Right cardiac atrium (tissue), 5 donors: Measurements from ENCODE around the gene MS4A13. TPM values are rescaled to one million over a fixed set of nuclear protein-coding genes. Genes with fewer than 3 reads are reported as not detected.
"Not testable (repeated sequence)": the region's sequence is repeated elsewhere in the genome, so short reads cannot be mapped to it uniquely, and the experiment has no call there.

Source experiments
- ATAC-seq, 2 donors: fragments of 200-7000 bp; cut with Tn5 transposase; one replicate each; pipeline versions ENCODE4 v1.8.0 to v1.9.1; 2020; ENCODE audit warnings: moderate library complexity in 2 of 2, mild to moderate bottlenecking in 1 of 2
- DNase-seq, 3 donors: peaks; one replicate each; pipeline ENCODE4 v3.0.0-alpha.2; 2020
- H3K27ac ChIP-seq: one replicate; pipeline ENCODE4 v1.5.1; 2013; ENCODE audit warnings: mild to moderate bottlenecking, low read length, control low read depth, moderate library complexity
- H3K27me3 ChIP-seq: one replicate; pipeline ENCODE4 v1.6.1; 2013; ENCODE audit not compliant: control insufficient read depth, insufficient read depth
- H3K4me1 ChIP-seq: one replicate; pipeline ENCODE4 v1.6.1; 2013; ENCODE audit warnings: low read length; ENCODE audit not compliant: control insufficient read depth, insufficient read depth
- H3K4me3 ChIP-seq: one replicate; pipeline ENCODE4 v1.5.1; 2013; ENCODE audit warnings: low read length, control low read depth
- H3K9me3 ChIP-seq: one replicate; pipeline ENCODE4 v1.6.1; 2013; ENCODE audit warnings: low read length; ENCODE audit not compliant: control insufficient read depth
- WGBS: extraction: QIAGEN DNeasy Blood & Tissue Kit; methylation state at CpG from one replicate; pipeline ENCODE4 v1.1.7; 2013; 5-methylcytosine and 5-hydroxymethylcytosine counted together
- intact Hi-C, 4 donors: fragments of 100-400 bp; cut with DNase I; formaldehyde crosslinking; loops; one replicate each; pipeline versions ENCODE4 v1.11.0 to v1.14.0; 2022 to 2023
- polyA plus RNA-seq: library from polyadenylated mRNA; stranded (reverse); fragments of 200-250 nt; gene quantifications from one replicate; pipeline ENCODE4 v1.2.3, GENCODE V29; 2013
- total RNA-seq, 4 donors: library from RNA; stranded (reverse); fragmentation: NEBNext Ultra II Directional; extraction: Animal tissue kit (Norgen Biotek cat#: 25700); gene quantifications; one replicate each; pipeline ENCODE4 v1.2.1, GENCODE V29; 2021
- donor health status: healthy with polysubstance abuse.
- donor health status: DM: no; HTN: yes; CAD: no.
- donor health status: DM: no; HTN: no; CAD: no.
- donor health status: DM: no; HTN: yes; CAD: no; lungs with severe emphysema.
- donor health status: DM: yes; HTN: yes; CAD: no.

The MS4A13 gene
- total and polyA plus RNA-seq, 5 donors = not detected

DNA sequence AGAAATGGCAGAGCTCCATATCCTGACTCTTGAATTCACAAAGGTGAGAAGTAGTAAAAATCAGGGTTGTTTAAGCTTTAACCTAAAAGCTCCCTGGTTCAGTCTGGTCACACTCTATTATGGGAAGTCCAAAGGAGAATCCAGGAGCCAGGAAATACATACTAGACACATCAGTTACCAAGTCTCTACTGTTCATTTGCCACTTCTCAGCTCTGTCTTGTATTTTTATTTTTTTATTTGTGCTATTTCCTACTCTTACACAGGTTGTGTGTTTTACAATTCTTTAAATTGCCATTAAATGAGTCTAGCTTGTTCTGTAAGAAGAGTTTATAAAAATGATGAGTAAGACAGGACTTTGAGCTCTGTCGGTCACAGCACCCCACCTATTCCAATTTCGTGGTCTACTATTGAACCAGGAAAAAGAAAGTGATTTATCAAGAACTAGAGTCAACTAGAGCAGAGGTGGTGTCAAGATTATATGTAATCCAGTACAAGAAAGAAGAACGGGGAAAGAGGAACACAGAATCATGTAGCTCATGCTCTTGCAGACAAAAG is 12.9 kb upstream of the MS4A13 start:
- Histone ChIP-seq H3K27ac (no peak overlapping the region), H3K9me3 (no peaks in the 10 kb centered on the region), H3K4me3 (no peak overlapping the region), H3K4me1 (no peaks in the 10 kb centered on the region), H3K27me3 (no peaks in the 10 kb centered on the region)
- ATAC-seq (no peak), DNase-seq (no peak)
- WGBS = 70% methylated on average over 3 of the region's 3 CpGs
- intact Hi-C loops = no loop called here

DNA sequence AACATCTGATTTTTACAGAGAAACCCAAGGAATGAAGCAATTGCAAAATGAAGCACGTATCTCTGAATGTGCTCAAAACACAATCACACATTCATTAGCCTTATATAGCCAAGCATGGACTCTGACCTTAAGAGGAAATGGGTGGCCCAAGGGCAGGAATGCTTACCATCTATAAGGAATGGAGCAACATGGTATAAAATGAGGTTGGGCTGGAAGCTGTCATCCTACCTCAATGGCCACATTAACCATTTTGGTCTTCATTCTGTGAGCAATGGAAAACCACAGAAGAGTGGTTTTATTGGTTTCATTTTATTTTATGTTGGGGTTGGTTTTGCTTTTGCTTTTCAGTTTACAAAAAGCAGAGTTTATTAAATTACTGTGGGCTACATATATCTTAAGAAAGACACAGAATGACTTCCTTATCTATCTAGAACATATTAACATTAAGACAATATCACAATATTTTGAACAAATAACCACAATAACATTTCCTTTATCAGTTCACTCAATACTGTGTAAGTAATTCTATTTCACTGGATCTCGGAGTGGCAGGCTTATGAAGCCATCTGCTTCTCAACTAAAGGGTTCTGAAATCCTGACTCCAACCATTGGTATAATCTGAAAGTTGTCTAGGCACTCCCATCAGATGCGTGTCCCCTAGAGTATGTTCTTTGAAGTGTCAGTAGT is 10.8 kb upstream of the MS4A13 start:
- no peak for ATAC-seq
- H3K27ac ChIP-seq = no peak overlapping the region
- H3K9me3 ChIP-seq = no peaks in the 10 kb centered on the region
- no peaks in the 10 kb centered on the region for H3K27me3 ChIP-seq
- H3K4me1 ChIP-seq = no peaks in the 10 kb centered on the region
- intact Hi-C loops = no loop called here
- no peak for DNase-seq
- H3K4me3 ChIP-seq = no peak overlapping the region
- WGBS = 76% methylated on average over 3 of the region's 3 CpGs

DNA sequence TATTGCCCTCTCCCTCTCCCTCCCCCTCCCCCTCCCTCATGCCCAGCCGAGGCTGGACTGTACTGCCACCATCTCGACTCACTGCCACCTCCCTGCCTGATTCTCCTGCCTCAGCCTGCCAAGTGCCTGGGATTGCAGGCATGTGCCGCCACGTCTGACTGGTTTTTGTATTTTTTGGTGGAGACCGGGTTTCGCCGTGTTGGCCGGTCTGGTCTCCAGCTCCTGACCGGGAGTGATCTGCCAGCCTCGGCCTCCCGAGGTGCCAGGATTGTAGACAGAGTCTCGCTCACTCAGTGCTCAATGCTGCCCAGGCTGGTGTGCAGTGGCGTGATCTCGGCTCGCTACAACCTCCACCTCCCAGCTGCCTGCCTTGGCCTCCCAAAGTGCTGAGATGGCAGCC is 5.6 kb upstream of the MS4A13 start:
- DNase-seq, H3K4me3 ChIP-seq, H3K27me3 ChIP-seq, ATAC-seq, intact Hi-C loops, H3K9me3 ChIP-seq, H3K27ac ChIP-seq, H3K4me1 ChIP-seq: not testable (repeated sequence)
- WGBS = 79% methylated on average over 15 of the region's 15 CpGs

DNA sequence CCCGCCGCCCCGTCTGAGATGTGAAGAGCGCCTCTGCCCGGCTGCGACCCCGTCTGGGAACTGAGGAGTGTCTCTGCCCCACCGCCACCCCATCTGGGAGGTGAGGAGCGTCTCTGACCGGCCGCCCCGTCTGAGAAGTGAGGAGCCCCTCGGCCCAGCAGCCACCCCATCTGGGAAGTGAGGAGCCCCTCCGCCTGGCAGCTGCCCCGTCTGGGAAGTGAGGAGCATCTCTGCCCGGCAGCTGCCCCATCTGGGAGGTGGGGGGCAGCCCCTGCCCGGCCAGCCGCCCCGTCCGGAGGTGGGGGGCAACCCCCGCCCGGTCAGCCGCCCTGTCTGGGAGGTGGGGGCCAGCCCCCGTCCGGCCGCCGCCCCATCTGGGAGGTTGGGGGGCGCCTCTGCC is 5.0 kb upstream of the MS4A13 start:
- H3K27ac ChIP-seq, H3K9me3 ChIP-seq, ATAC-seq, H3K27me3 ChIP-seq, H3K4me1 ChIP-seq, H3K4me3 ChIP-seq, intact Hi-C loops: not testable (repeated sequence)
- WGBS = 91% methylated on average over 28 of the region's 28 CpGs
- DNase-seq = peak in 1 of 3 donors; percentile 46

DNA sequence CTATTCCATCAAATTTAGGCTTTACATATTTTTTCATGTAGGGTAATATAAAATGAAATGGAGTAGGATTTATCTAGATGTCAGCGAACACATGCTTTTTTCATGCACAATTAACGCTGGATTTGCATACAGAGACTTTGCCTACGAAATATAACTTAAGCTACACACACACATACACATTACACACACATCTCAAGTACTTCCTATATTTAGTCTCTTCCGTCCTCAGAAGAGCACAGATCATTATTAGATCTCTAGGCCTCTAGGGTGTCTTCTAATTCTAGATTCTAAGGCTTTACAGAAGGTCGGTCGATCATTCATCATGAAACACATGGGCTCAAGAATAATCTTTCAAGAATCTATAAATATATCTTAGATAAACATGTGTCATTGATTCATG is 3.8 kb upstream of the MS4A13 start:
- H3K9me3 ChIP-seq = no peaks in the 10 kb centered on the region
- ATAC-seq (no peak), DNase-seq (no peak)
- no peak overlapping the region for H3K27ac ChIP-seq
- 59% methylated on average over 6 of the region's 6 CpGs for WGBS
- H3K27me3 ChIP-seq = no peaks in the 10 kb centered on the region
- intact Hi-C loops = no loop called here
- H3K4me1 ChIP-seq = no peaks in the 10 kb centered on the region
- no peak overlapping the region for H3K4me3 ChIP-seq

DNA sequence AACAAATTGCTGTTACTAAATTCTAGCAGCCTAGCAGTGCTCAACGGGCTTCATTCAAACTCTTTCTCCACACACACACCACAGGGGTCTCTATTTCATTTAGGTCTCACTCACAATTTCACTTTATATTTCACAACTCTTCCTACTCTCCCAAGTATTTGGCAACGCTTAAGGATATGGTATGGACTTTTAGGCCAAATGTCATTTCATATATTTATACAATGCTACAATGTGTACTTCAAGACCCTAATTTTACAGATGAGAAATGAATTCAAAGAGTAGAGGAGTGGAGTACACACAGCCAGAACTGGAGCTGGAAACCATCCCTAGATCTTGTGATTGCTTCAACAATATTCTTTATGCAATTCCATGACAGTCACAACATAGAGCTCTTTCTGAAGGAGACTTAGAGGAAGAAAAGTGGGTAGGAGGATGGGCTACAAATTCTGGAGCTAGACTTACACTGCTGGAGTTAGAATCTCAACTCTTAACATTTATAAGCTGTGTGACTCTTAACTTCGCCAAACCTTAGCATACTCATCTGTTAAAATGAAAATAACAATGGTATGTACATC is 2.5 kb upstream of the MS4A13 start:
- no peak for ATAC-seq

DNA sequence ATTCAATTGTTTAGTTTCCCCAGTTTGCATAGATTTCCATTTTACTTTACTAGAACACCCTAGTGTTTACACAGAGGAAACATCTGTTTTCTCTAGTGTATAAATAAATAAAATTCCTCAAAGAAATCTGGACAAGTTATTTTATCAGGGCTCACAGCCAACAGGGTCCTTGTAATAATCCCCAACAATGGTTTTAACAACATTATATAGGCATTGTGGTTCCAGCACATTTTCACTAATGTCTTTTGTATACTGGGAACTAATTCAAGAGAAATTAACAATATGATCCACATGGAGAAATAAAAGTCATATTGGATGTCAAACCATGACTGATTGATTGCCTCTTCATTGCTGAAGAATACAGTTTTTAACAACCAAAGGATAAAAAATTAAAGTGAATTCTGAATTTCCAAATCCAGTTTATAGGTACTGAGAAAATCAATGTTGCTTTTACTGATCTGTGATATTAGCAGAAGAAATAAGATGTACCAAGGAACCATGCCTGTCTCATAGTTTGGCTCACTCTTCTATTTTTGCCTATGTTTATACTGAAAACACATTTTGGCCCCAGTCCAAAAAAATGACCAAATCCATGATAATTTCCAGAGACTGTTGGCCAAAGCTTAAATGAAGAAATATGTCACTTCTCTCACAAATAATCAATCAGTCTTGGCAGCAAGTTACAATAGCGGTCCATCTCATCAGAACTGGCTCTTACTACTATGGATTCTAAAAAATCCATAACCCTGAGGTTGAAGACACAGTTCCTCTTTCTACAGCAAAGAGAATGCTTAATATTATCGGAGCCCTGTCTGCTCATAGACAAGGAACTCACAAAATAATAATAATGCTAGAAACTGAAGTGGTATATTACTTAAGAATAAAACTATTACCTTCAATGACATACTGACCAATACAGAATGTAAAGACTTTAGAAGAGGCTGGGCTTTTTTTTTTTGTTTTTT is 1.4 kb upstream of the MS4A13 start:
- Histone ChIP-seq H3K4me1 (no peaks in the 10 kb centered on the region), H3K27me3 (no peaks in the 10 kb centered on the region), H3K27ac (no peak overlapping the region), H3K9me3 (no peaks in the 10 kb centered on the region), H3K4me3 (no peak overlapping the region)
- DNase-seq (no peak), ATAC-seq (no peak)
- intact Hi-C loops = no loop called here
- 44% methylated on average over 2 of the region's 2 CpGs for WGBS

More for the DNA sequence above, 2.5 kb upstream of the MS4A13 start:
- intact Hi-C loops = no loop called here
- H3K9me3 ChIP-seq = no peaks in the 10 kb centered on the region
- H3K4me1 ChIP-seq = no peaks in the 10 kb centered on the region
- no peaks in the 10 kb centered on the region for H3K27me3 ChIP-seq
- H3K27ac ChIP-seq = no peak overlapping the region
- DNase-seq = no peak
- 64% methylated on average over 3 of the region's 3 CpGs for WGBS
- H3K4me3 ChIP-seq = no peak overlapping the region

DNA sequence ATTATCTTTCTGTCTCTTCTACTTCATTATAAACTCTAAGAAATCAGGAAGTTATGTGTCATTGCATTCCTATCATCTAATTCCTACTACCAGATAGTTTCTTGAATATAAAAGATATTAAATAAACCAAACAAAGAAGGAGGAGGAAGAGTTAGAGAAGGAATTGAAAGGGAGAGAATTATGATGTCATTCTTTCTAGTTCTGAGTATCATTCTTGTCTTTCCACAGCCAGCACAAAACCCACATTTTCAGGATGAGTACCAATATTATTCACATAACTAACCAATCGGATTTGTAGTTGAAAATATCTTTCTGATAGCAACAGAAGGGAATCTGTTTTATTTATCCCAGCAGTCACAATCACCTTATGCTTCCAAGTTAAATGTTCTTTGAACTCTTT is 13.3 kb downstream of the MS4A13 start:
- no peaks in the 10 kb centered on the region for H3K9me3 ChIP-seq
- H3K27ac ChIP-seq = no peak overlapping the region
- ATAC-seq (no peak), DNase-seq (no peak)
- no peaks in the 10 kb centered on the region for H3K4me1 ChIP-seq
- no peaks in the 10 kb centered on the region for H3K27me3 ChIP-seq
- WGBS = 22% methylated on average over 1 of the region's 1 CpG
- H3K4me3 ChIP-seq = no peak overlapping the region
- intact Hi-C loops = no loop called here

DNA sequence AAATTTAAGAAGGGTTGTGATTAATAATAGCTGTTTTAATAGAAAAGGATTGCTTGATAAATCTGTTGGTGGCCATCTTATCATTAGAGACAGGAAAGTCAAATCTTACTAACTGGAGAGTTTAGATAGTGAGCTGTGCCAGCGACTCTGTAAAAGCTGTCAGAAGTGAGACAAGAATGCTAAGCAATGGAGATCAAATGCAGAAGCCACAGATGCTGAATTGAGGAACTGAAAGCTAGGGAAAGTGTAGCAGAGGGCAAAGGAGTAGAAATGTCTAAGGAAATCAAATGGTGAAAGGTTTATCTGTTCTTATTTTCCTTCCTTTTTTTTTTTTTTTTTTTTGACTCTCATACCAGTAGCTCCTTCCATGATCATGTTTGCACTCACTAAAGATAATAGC is 13.7 kb downstream of the MS4A13 start:
- H3K4me3 ChIP-seq = no peak overlapping the region
- intact Hi-C loops = no loop called here
- H3K27ac ChIP-seq = no peak overlapping the region
- no peaks in the 10 kb centered on the region for H3K9me3 ChIP-seq
- DNase-seq (no peak), ATAC-seq (no peak)
- 11% methylated on average over 1 of the region's 1 CpG for WGBS
- H3K27me3 ChIP-seq = no peaks in the 10 kb centered on the region
- H3K4me1 ChIP-seq = no peaks in the 10 kb centered on the region

DNA sequence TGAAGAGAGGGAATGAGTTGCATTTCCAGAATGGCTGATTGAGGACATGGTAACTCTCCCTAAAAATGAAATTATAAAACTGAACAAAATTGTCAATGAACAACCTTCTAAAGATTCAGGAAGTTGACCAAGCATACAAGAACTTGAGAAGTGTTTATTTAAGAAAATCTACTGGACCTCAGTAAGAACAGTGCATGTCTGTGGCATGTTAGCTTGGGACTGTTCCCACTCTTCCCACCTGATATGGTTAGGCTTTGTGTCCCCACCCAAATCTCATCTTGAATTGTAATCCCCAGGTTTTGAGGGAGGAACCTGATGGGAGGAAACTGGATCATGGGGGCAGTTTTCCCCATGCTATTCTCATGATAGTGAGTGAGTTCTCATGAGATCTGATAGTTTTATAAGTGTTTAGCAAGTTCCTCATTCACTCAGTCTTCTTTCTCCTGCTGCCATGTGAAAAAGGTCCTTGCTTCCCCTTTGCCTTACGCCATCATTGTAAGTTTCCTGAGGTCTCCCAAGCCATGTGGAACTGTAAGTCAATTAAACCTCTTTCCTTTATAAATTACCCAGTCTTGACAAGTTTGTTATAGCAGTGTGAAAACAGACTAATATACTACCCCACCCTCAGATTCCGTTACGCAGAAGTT is 15.4 kb downstream of the MS4A13 start:
- intact Hi-C loops = no loop called here
- H3K27me3 ChIP-seq = no peaks in the 10 kb centered on the region
- no peak overlapping the region for H3K4me3 ChIP-seq
- no peaks in the 10 kb centered on the region for H3K4me1 ChIP-seq
- ATAC-seq = no peak
- DNase-seq = no peak
- no peaks in the 10 kb centered on the region for H3K9me3 ChIP-seq
- no peak overlapping the region for H3K27ac ChIP-seq
- 94% methylated on average over 3 of the region's 3 CpGs for WGBS
